Adrenal gland (tissue), 12 donors: ENCODE results near the gene PIAS1. TPM values are rescaled to one million over a fixed set of nuclear protein-coding genes. Genes with fewer than 3 reads are reported as not detected.

Source experiments
- polyA plus RNA-seq, 3 donors: library from polyadenylated mRNA; stranded (reverse); fragments of 200-250 nt in 2 of 3; fragments of 350-450 nt in 1 of 3; fragmentation: Illumina TruSeq in 1 of 3; extraction: RNeasy Lipid Tissue Mini Kit (QIAGEN cat#74804) in 1 of 3; gene quantifications; one replicate each; pipeline ENCODE4 v1.2.3, GENCODE V29; 2013 to 2014
- total RNA-seq, 9 donors: library from RNA; depleted of rRNA in 4 of 9; stranded (reverse); fragments of >200 nt in 4 of 9; fragments of 120-200 nt in 1 of 9; fragmentation: NEBNext Ultra II Directional in 1 of 9; extraction: Animal tissue kit (Norgen Biotek cat#: 25700) in 1 of 9; gene quantifications; one replicate each; pipeline versions ENCODE4 v1.1.0 to v1.2.4, GENCODE V29; 2013 to 2023
- donor health status: healthy with polysubstance abuse.
- donor health status: Bipolar disorder and iron deficiency.
- donor health status: DM: yes; HTN: yes; CAD: no.
- donor health status: DM: no; HTN: no; CAD: no.
- donor health status: DM: no; HTN: no; CAD: no.
- donor health status: DM: yes; HTN: yes; CAD: no.

The PIAS1 gene
- total and polyA plus RNA-seq, 12 donors = 12.7 to 60.0 (median 38.8) TPM

Other genes with a start within 250 kb of the PIAS1 start
- 1 to 10 TPM in 1 of 9 donors, under 1 TPM in 8; 0.17 to 1.3 (median 0.47) TPM for gene SKOR1, start 228.8 kb upstream of the PIAS1 start, total RNA-seq
- 1 to 10 TPM in 2 of 3 donors, not detected in 1; 1.0 to 1.1 TPM for gene SKOR1, start 228.8 kb upstream of the PIAS1 start, polyA plus RNA-seq
- not detected for gene RNU6-1, start 214.3 kb upstream of the PIAS1 start, total RNA-seq
- gene RNU6-1, start 214.3 kb upstream of the PIAS1 start, polyA plus RNA-seq = not detected
- gene CALML4, start 151.0 kb downstream of the PIAS1 start, total RNA-seq = 1 to 10 TPM; 3.3 to 8.4 (median 6.3) TPM
- 10 to 100 TPM in 2 of 3 donors, 1 to 10 TPM in 1; 8.6 to 25.1 (median 18.0) TPM for gene CALML4, start 151.0 kb downstream of the PIAS1 start, polyA plus RNA-seq
- 10 to 100 TPM in 8 of 9 donors, 1 to 10 TPM in 1; 9.2 to 36.6 (median 24.6) TPM for gene CLN6, start 175.4 kb downstream of the PIAS1 start, total RNA-seq
- 10 to 100 TPM; 22.8 to 33.0 (median 27.8) TPM for gene CLN6, start 175.4 kb downstream of the PIAS1 start, polyA plus RNA-seq
- 10 to 100 TPM; 25.2 to 61.5 (median 43.8) TPM for gene FEM1B, start 223.4 kb downstream of the PIAS1 start, total RNA-seq
- gene FEM1B, start 223.4 kb downstream of the PIAS1 start, polyA plus RNA-seq = 10 to 100 TPM in 1 of 3 donors, 1 to 10 TPM in 2; 7.0 to 35.7 (median 9.3) TPM